Measurements from ENCODE around the gene FAM3B.

- TF ChIP-seq SUZ12 (IDR thresholded peaks at IDR 0.05; ENCODE audit: extremely low read depth, insufficient read depth, insufficient read length) = no peak
- TF ChIP-seq ZNF274 (IDR thresholded peaks at IDR 0.05; ENCODE audit: low read depth, low read length) = no peak
- no peak for TF ChIP-seq YY1 (IDR thresholded peaks at IDR 0.05; ENCODE audit: insufficient read depth, insufficient read length)
Measured at GRCh38 chr21:41361786-41362604, 45.4 kb downstream of the FAM3B start, which contains the start of gene MX2.

All from NT2/D1 (cell line).